Gastrocnemius medialis (tissue), 4 donors: ENCODE measurements around the gene CMTR1.

Experiments used
- CTCF ChIP-seq, 5 experiments: fragments of 450-650 bp in 3 of 5; fragments of 200-600 bp in 2 of 5; sonication (generic) in 2 of 5; IDR thresholded peaks in 4 of 5; conservative IDR thresholded peaks in 1 of 5; 1 replicate in 4 of 5; 2 replicates in 1 of 5; pipeline ENCODE4 v1.5.1; 2016 to 2019; ENCODE audit warnings: antibody characterized with exemption in 5 of 5, mild to moderate bottlenecking in 3 of 5, moderate library complexity in 3 of 5
- POLR2A ChIP-seq, 2 donors: fragments of 450-650 bp; IDR thresholded peaks; one replicate each; pipeline ENCODE4 v1.6.1; 2017; ENCODE audit warnings: antibody characterized with exemption in 2 of 2, mild to moderate bottlenecking in 2 of 2, moderate library complexity in 2 of 2

DNA sequence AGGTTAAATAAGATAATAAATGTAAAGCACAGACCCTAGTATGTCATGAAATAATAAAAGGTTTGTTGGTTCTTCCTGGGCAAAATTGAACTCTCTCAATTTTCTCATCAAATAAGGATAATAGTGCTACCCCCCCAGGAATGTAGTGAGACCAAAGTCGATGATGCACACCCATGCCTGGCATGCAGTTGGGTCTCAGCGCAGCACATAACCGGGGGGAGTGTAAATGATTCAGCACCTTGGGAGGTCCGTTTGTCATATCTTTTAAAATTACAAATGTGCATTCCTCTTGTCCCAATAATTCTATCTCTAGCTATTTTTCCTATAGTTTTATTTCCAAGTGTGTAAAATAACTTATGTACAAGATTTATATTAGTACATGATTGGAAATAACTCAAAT is 98.0 kb downstream of the CMTR1 start:
- no peak for TF ChIP-seq CTCF (IDR thresholded peaks at IDR 0.05 in 4 of 5, conservative IDR thresholded peaks at IDR 0.05 in 1 of 5)
- no peak for TF ChIP-seq POLR2A (IDR thresholded peaks at IDR 0.05)
